ENCODE results near the gene DUSP2. TPM values are rescaled to one million over a fixed set of nuclear protein-coding genes. Genes with fewer than 3 reads are reported as not detected.

DUSP2 gene
- total RNA-seq, 1 experiment from 2014 or later, result 4.9 TPM

DNA sequence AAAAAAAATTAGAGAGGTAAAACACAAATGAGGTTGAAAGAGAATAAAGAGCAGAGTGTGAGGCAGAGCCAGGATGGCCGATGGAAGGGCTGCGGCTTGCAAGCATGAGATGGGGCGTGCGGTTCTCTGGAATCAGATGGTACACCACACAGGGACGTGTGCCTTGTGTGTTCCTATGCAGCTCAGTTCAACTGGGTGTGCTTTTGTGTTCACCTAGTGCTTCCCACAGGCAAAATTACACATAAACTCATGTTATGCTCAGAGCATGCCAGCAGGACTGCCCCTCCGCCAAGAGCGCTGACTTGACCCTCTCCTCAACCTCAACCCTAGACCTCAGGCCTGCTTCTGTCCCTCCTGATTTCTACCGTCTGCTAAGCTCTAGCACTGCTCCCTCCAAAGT, 38.9 kb upstream of the DUSP2 start:
- Histone ChIP-seq H3K36me3 (ENCODE audit: control insufficient read depth, insufficient read depth, low read length) (peaks cover 20% of the 10 kb centered on the region; the same call in 1 of the 2 replicates), H3K4me1 (ENCODE audit: control insufficient read depth, insufficient read depth, low read length) (no peaks in the 10 kb centered on the region), H3K4me3 (ENCODE audit: low read depth in 2 of 2, low read length in 2 of 2) (no peak overlapping the region), H3K27ac (ENCODE audit: low read length) (no peak overlapping the region), H3K9me3 (ENCODE audit: control insufficient read depth, insufficient read depth, low read depth, low read length) (no peaks in the 10 kb centered on the region), H3K27me3 (ENCODE audit: control insufficient read depth, insufficient read depth, low read length) (no peaks in the 10 kb centered on the region)
- CTCF ChIA-PET, result no interaction called here
- ATAC-seq, result no peak
- TF ChIP-seq CTCF (IDR thresholded peaks at IDR 0.05) (no peak), POLR2AphosphoS5 (IDR thresholded peaks at IDR 0.05; ENCODE audit: low read depth, low read length) (0 out of 2 replicates have a peak, but pooled peaks have one; percentile 15)
- intact Hi-C loops (cut with micrococcal nuclease; ENCODE audit: unreplicated experiment) (no loop called here), in situ Hi-C loops (cut with HindIII; ENCODE audit: low pct_unique_long_range_greater_than_20kb, low sequenced_read_pairs) (no loop called here)
- DNase-seq (ENCODE audit: low read depth, low spot score), result no peak
- POLR2A ChIA-PET, result no interaction called here
- no TSS peak for BruUV-seq (replicated peaks)

DNA sequence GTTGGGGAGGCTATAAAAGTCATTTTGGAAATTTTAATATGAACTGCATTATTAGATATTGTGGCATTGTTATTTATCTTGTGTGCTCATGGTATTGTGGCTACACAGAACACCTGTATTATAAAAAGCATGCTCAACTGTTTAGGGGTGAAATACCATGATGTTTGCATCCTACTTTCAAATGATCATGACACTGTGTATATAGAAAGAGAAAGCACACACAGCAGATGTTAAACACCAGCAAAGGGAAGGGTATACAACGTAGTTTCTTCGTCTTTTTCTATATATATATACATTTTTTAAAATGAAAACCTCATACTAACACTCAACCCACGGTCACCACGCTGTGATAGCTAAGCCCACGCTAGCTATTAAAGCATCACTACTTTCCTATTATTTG, 36.3 kb upstream of the DUSP2 start:
- ChIA-PET POLR2A (no interaction called here), CTCF (no interaction called here)
- no peak for ATAC-seq

DNA sequence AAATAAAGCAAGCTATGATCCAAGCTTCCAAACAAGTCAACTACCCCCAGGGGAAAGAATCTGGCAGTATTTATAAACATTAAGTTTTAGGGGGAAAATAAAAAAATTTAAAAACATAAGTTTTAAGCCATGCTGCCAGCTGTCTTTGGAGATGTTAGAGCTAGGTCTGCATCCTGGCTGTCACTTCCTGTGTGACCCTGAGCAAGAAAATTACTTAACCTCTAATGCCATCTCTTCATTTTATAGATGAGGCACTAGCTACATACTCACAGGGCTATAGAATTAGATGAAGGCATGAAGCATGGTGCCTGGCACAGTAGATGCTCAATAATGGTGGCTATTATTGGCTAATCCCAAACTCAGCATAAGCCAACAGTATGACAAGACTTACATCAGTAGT, 35.3 kb upstream of the DUSP2 start:
- ChIA-PET POLR2A (no interaction called here), CTCF (no interaction called here)
- no peaks in the 10 kb centered on the region for H3K4me1 ChIP-seq (ENCODE audit: control insufficient read depth, insufficient read depth, low read length)
- H3K4me3 ChIP-seq (ENCODE audit: low read depth in 2 of 2, low read length in 2 of 2), result no peak overlapping the region
- no TSS peak for BruUV-seq (replicated peaks)
- ATAC-seq (no peak), DNase-seq (ENCODE audit: low read depth, low spot score) (no peak)
- 0 out of 2 replicates have a peak, but pooled peaks cover 4% of the 10 kb centered on the region for H3K36me3 ChIP-seq (ENCODE audit: control insufficient read depth, insufficient read depth, low read length)
- TF ChIP-seq, protein P1, sequence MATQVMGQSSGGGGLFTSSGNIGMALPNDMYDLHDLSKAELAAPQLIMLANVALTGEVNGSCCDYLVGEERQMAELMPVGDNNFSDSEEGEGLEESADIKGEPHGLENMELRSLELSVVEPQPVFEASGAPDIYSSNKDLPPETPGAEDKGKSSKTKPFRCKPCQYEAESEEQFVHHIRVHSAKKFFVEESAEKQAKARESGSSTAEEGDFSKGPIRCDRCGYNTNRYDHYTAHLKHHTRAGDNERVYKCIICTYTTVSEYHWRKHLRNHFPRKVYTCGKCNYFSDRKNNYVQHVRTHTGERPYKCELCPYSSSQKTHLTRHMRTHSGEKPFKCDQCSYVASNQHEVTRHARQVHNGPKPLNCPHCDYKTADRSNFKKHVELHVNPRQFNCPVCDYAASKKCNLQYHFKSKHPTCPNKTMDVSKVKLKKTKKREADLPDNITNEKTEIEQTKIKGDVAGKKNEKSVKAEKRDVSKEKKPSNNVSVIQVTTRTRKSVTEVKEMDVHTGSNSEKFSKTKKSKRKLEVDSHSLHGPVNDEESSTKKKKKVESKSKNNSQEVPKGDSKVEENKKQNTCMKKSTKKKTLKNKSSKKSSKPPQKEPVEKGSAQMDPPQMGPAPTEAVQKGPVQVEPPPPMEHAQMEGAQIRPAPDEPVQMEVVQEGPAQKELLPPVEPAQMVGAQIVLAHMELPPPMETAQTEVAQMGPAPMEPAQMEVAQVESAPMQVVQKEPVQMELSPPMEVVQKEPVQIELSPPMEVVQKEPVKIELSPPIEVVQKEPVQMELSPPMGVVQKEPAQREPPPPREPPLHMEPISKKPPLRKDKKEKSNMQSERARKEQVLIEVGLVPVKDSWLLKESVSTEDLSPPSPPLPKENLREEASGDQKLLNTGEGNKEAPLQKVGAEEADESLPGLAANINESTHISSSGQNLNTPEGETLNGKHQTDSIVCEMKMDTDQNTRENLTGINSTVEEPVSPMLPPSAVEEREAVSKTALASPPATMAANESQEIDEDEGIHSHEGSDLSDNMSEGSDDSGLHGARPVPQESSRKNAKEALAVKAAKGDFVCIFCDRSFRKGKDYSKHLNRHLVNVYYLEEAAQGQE (IDR thresholded peaks at IDR 0.05; ENCODE audit: insufficient read depth in 1 of 2, low read depth in 2 of 2, low read length in 1 of 2), result no peak
- no peak for TF ChIP-seq POLR2AphosphoS5 (IDR thresholded peaks at IDR 0.05; ENCODE audit: low read depth, low read length)
- no peak for TF ChIP-seq TCF7L2 (IDR thresholded peaks at IDR 0.05; ENCODE audit: low read depth, low read length)
- TF ChIP-seq SIN3A (IDR thresholded peaks at IDR 0.05; ENCODE audit: borderline replicate concordance, insufficient read depth, low read depth, low read length), result no peak
- TF ChIP-seq CTCF (IDR thresholded peaks at IDR 0.05), result no peak
- no peaks in the 10 kb centered on the region for H3K9me3 ChIP-seq (ENCODE audit: control insufficient read depth, insufficient read depth, low read depth, low read length)
- no peak overlapping the region for H3K27ac ChIP-seq (ENCODE audit: low read length)
- H3K27me3 ChIP-seq (ENCODE audit: control insufficient read depth, insufficient read depth, low read length), result no peaks in the 10 kb centered on the region
- intact Hi-C loops (cut with micrococcal nuclease; ENCODE audit: unreplicated experiment) (no loop called here), in situ Hi-C loops (cut with HindIII; ENCODE audit: low pct_unique_long_range_greater_than_20kb, low sequenced_read_pairs) (no loop called here)

More for the DNA sequence above, 36.3 kb upstream of the DUSP2 start:
- Histone ChIP-seq H3K27me3 (ENCODE audit: control insufficient read depth, insufficient read depth, low read length) (no peaks in the 10 kb centered on the region), H3K36me3 (ENCODE audit: control insufficient read depth, insufficient read depth, low read length) (peaks cover 12% of the 10 kb centered on the region; the same call in 1 of the 2 replicates), H3K9me3 (ENCODE audit: control insufficient read depth, insufficient read depth, low read depth, low read length) (no peaks in the 10 kb centered on the region), H3K27ac (ENCODE audit: low read length) (no peak overlapping the region), H3K4me3 (ENCODE audit: low read depth in 2 of 2, low read length in 2 of 2) (no peak overlapping the region), H3K4me1 (ENCODE audit: control insufficient read depth, insufficient read depth, low read length) (no peaks in the 10 kb centered on the region)
- BruUV-seq (replicated peaks), result no TSS peak
- intact Hi-C loops (cut with micrococcal nuclease; ENCODE audit: unreplicated experiment) (no loop called here), in situ Hi-C loops (cut with HindIII; ENCODE audit: low pct_unique_long_range_greater_than_20kb, low sequenced_read_pairs) (no loop called here)
- DNase-seq (ENCODE audit: low read depth, low spot score), result no peak
- TF ChIP-seq, protein P1 (IDR thresholded peaks at IDR 0.05; ENCODE audit: insufficient read depth in 1 of 2, low read depth in 2 of 2, low read length in 1 of 2), result no peak

Data from Panc1 (cell line).